GM12864 (cell line): ENCODE measurements around the gene EVA1C.

Experiments used
- DNase-seq: peaks from one replicate; pipeline ENCODE4 v3.0.0-alpha.2; 2011; ENCODE audit warnings: low read depth
- H3K4me3 ChIP-seq: 2 replicates; pipeline ENCODE4 v1.5.1; 2011; ENCODE audit warnings: mild to moderate bottlenecking, low read depth, low read length, control low read depth
- CTCF ChIP-seq: IDR thresholded peaks from 2 replicates; pipeline ENCODE4 v1.5.1; 2011; ENCODE audit warnings: low read depth, mild to moderate bottlenecking, moderate library complexity, low read length, control low read depth, inconsistent platforms; ENCODE audit errors: missing control alignments

The EVA1C gene

GRCh38 chr21:32472890-32473765 lies 60.6 kb downstream of the EVA1C start:
- DNase-seq, result no peak
- H3K4me3 ChIP-seq, result no peak overlapping the region
- TF ChIP-seq CTCF, result no peak

- no peak for TF ChIP-seq CTCF
- no peak overlapping the region for H3K4me3 ChIP-seq
- DNase-seq, result no peak
Measured at GRCh38 chr21:32474179-32475059, 61.9 kb downstream of the EVA1C start.

- TF ChIP-seq CTCF, result no peak
- no peak overlapping the region for H3K4me3 ChIP-seq
- no peak for DNase-seq
Measured at GRCh38 chr21:32475162-32475812, 62.8 kb downstream of the EVA1C start.

- no peak for TF ChIP-seq CTCF
- no peak overlapping the region for H3K4me3 ChIP-seq
- DNase-seq, result no peak
Measured at GRCh38 chr21:32476661-32477423, 64.3 kb downstream of the EVA1C start.

GRCh38 chr21:32477424-32477745 lies 64.9 kb downstream of the EVA1C start:
- no peak overlapping the region for H3K4me3 ChIP-seq
- TF ChIP-seq CTCF, result no peak
- DNase-seq, result no peak

GRCh38 chr21:32481875-32482408 lies 69.4 kb downstream of the EVA1C start:
- TF ChIP-seq CTCF, result no peak
- no peak overlapping the region for H3K4me3 ChIP-seq
- DNase-seq, result no peak
